SHP77 (cell line): ENCODE results near the gene FEZF1.

Experiments used
- DNase-seq, 2 experiments: peaks; one replicate each; lab custom pipeline; 2025; lab: John Stamatoyannopoulos, UW

FEZF1 gene

DNA sequence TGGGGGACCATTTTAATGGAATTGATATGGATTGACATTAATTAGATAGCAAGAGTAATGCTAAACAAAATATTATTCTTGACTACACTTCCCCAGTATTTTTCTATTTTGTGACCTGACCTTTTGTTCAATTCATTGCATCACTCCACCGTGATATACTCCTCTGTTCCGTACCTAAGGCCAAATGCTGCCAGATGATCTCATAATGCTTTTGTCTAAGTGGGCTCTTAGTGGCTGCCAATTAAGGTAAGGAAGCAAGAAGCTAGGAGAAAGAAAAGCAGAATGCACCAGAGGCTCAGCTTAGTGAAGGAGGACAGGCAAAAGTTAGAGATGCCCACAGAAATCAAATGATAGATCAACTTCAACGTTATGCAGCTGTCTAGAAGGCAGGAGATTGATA lies 36.4 kb downstream of the FEZF1 start:
- no peak for DNase-seq

DNA sequence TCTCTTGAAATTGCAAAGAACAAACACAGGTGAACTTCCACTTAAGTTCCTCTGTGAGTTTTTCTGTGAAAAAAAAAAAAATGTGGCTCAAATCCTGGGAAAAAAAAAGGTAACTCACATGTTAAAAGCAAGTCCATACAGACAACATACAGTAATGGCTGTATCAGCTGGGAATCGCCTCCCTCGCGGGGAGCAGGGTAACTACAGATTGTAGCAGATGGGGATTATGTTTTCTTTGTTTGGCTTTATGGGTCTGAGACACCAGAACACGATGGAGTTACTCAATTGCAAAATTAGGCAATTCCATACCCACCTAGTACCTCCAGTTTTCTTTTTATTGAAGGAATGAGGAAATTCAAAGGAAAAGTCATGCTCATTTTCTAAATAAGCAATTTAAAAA lies 42.3 kb downstream of the FEZF1 start:
- no peak for DNase-seq

- no peak for DNase-seq
Observed at GRCh38 chr7:122261442-122261841, 43.1 kb downstream of the FEZF1 start.

- DNase-seq: no peak
Observed at GRCh38 chr7:122261016-122261415, 43.5 kb downstream of the FEZF1 start.

GRCh38 chr7:122260336-122260735 lies 44.2 kb downstream of the FEZF1 start:
- no peak for DNase-seq

DNA sequence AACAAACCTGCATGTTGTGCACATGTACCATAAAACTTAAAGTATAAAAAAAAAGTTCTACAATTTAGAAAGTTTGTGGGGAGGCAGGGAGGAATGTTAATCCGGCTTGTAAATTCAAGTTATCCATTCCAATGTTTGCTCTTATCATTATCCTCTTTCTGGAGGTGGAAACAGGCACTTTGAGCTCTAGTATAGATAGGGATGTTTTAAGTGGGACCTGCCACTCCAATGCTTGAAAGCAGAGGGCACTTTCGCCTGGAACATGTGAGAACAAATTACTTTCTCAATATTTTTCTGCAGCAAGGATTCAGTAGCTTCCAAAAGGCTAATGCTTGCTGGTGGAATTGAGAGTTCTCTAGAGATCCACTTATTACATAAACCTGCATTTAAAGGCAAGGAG lies 45.6 kb downstream of the FEZF1 start:
- DNase-seq: no peak

DNA sequence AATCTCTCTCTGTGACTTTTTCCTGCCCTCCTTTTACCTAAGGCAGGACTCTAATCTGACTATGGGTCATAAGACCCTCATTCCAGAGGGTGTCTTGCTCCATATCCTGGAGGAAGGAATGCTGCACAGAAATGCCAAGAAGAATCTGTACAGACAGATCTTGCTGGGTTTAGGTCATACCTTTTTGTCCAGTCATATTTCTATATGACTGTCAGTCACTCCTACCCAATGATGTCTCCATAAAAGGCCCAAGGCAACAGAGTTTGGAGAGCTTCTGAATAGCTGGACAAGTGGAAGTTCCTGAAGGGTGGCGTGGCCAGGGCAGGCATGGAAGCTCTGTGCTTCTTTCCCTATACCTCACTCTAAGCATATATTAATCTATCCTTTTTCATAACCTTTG lies 47.5 kb downstream of the FEZF1 start:
- DNase-seq: no peak

DNA sequence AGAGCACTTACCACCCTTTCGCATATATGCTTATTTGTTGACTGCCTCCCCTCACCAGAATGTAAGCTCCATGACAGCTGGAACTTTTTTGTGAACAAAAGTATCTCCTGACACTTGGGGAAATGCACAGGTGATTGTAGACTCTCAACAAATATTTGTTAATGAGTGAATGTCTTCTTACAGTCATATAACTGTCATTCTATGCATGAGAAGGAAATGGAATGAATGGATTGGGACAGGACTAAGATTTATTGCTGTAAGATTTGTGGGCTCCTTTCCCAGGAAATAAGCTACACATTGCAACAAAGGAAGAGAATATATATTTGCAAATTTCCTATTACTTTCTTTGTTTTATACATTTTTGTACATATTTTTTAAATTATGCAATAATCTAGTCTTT lies 48.5 kb downstream of the FEZF1 start:
- no peak for DNase-seq

DNA sequence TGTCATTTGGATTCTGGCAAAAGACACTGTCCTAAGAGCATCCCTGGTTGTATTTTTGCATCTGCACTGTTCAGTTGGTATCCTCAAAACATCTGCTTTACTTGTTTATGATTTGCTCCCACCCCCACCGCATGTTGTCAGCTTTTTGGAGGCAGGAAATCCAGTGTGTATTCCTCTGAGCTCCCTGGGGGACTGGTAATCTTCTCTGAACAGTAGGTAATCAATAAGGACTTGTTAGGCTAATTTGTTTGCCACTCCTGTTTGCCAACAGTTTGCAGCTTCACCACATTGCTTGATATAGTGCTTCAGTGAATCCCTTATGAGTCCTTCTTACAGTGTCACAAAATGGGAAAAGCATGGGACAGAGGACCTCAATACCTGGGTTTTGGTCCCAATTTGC lies 49.1 kb downstream of the FEZF1 start:
- DNase-seq: no peak
